ENCODE measurements around the gene IDH3A.

The IDH3A gene

GRCh38 chr15:78149068-78149804, at the start of gene IDH3A:
Gene IDH3A, plus strand, starts transcription at chr15:78149362. Its CDS starts 42 bp downstream, at chr15:78149404.
- DNase-seq (ENCODE audit: low read depth in 2 of 2): peak; percentile 100

GRCh38 chr15:78100886-78101285, 48.3 kb upstream of the IDH3A start:
- no peak for DNase-seq (ENCODE audit: low read depth in 2 of 2)

DNA sequence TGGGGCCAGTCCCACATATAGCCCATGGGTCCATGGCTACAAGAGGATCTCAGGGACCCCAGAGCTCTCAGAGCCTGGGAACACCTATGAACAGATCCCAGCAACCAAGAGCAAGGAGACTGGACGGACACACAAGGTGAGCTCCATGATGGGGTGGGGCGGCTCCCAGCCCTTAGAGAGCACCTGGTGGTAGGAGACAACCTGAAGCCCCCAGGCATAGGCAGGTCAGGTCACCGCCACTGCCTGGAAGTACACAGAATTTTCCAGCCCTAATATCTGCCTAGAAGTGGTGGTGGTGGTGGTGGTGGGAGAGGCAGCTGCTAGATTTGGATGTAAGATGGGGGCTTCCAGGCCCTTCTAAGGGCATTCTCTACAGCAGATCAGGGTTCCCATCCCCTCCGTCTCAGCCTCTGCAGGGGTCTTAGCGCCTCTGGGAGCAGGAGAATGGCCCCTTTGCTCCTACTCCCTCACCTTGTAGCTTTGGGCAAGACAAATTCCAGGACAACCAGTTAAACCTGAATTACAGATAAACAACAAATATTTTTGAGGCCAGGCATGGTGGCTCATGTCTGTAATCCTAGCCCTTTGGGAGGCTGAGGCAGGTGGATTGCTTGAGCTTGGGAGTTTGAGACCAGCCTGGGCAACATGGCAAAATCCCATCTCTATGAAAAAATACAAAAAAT, 47.6 kb upstream of the IDH3A start:
- no peak for DNase-seq (ENCODE audit: low read depth in 2 of 2)

GRCh38 chr15:78102211-78102610, 47.0 kb upstream of the IDH3A start:
- DNase-seq (ENCODE audit: low read depth in 2 of 2): no peak

- DNase-seq (ENCODE audit: low read depth in 2 of 2): no peak
These were observed 46.4 kb upstream of the IDH3A start for GRCh38 chr15:78102741-78103140.

GRCh38 chr15:78103406-78104118, 45.6 kb upstream of the IDH3A start:
- peak; percentile 18 to 27 for DNase-seq (ENCODE audit: low read depth in 2 of 2)

DNA sequence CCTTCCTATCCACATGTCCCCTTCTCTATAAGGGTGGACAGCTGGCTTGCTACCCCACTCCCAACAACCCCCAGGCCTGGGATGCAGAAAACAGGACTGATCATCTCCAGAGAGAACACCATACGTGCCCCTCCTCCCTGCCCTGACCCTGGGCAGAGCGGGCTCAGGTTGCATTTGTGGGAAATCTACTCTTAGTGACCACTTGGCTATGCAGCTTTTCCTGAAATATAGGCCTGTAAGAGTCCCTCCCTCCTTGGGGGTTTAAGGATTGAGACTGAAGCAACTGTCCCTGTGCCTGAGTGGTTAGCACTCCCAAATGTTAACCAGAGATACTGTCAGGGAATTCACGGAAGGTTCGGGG, 45.1 kb upstream of the IDH3A start:
- no peak for DNase-seq (ENCODE audit: low read depth in 2 of 2)

GRCh38 chr15:78104566-78105475, 44.3 kb upstream of the IDH3A start:
- no peak for DNase-seq (ENCODE audit: low read depth in 2 of 2)

DNA sequence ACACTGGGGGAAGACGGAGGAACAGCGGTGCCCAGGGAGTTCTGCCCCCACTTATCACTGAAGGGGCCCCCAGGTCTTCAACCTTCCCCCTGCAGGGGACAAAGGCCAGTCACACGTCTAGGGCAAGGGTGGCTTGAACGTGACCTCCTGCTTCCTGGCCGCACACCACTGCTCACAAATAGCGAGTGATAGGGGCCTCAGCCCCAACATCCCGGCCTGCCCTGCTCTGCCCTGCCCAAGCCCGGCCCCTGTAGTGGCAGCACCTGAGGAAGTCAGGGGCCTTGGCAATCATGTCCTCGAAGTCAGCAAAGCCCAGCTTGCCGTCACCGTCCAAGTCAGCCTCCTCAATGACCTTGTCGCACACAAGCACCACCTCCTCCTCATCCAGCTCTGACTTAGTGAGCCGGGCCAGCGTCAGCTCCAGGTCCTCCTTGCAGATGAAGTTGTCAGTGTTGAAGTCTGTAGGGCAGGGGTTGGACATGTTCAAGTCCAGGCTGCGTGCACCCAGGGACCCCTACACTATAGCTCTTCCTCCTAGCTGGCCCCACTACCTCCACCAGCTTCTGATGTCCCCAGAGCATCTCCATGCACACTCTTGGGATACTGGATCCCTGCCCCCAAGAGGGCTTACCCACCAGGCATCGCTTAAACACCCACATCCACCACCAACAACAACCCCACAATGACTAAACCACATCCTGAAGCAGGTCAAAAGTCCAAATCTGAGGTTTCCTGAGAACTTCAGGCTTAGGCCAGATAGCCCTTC, 43.5 kb upstream of the IDH3A start:
- DNase-seq (ENCODE audit: low read depth in 2 of 2): no peak

GRCh38 chr15:78107471-78107870, 41.7 kb upstream of the IDH3A start:
- no peak for DNase-seq (ENCODE audit: low read depth in 2 of 2)

DNA sequence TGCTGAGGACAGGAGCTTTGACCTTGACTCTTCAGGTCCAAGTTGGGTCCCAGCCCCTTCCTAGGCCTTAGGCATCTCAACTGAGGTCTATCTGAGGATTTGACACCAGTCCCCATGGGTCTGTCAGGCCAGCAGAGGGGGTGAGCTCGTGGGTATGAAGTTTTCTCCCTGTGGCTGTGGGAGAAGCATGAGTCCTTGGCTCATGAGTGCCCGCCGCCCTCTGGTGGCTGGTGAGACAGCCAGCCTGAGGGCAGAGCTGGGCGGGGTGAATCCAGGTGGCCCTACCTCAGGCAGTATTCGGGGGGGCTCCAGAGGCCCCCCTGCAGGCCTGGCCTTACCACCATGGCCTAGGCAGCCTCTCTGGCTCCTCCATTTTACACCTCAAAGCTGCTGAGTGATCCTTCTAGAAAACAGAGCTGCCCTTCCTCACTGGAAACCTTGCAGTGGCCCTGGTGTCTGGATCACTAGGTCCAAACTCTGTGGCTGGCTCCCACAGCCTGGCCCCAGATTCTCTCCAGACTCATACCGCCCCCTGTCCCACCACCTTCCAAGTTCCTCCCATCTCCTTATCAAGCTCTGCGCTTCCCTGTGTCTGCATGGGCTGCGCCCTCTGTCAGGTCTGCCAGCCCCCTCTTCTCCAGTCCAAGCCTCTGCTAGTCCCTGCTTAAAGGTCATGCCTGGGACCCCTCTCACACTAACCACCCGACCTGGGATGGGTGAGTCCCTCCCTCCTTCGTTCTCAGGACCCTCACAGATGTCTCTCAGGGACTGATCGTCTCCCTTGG, 40.7 kb upstream of the IDH3A start:
- DNase-seq (ENCODE audit: low read depth in 2 of 2): peak; percentile 66 to 72

DNA sequence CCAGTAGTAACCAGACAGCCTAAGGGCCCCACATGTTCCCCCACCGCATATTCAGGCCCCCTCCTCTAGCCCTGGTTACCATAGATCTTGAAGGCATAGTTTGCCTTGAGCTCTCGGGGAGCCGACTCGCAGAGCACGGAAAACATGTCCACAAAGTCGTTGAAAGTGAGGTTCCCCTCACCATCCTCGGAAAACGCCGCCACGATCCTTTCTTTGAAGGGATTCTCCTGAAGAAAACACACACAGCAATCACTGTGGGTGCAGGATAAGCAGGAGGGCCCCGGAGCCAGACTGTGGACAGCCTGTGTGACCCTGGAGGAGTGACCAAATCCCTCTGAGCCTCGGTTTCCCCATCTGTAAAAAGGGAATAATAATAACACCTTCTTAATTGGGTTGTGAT, 40.0 kb upstream of the IDH3A start:
- DNase-seq (ENCODE audit: low read depth in 2 of 2): no peak

DNA sequence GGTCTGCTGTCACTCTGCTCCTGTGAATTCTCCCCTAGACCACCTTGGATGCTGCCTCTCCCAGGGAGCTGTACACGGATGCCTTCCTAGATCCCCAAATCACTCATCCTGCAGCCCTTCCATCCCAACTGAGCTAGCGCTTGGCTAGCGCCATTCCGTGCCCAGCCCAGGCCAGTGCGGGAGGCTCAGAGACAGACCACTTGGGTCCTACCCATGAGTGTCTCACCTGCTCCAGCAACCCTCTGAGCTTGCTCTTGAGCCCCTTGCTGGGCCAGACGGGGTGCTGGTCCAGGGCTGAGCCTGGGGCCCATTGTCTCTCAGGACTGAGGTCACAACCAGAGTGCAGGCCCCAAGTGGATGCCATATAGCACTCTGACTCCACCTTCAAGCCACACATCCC, 39.1 kb upstream of the IDH3A start:
- no peak for DNase-seq (ENCODE audit: low read depth in 2 of 2)

GRCh38 chr15:78110916-78111475, 38.2 kb upstream of the IDH3A start:
- DNase-seq (ENCODE audit: low read depth in 2 of 2): no peak

DNA sequence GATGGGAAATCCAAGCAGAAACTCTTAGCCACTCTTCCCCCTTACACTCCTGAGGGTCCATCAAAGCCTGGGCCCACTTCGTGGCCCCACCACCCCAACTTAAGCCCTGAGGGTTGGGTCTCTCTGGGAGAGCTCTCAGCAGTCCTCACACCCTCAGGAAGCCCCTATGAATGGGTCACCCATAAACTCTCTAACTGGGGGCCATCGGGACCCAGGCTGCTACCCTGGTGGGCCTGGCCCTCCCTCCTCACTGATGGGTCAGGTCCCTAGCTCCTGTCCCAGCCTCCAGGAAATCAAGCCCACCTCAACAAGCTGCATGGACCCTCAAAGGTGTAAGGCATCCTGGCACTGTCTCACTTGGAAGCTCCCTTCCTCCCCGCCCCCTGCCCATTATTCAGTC, 37.4 kb upstream of the IDH3A start:
- no peak for DNase-seq (ENCODE audit: low read depth in 2 of 2)

DNA sequence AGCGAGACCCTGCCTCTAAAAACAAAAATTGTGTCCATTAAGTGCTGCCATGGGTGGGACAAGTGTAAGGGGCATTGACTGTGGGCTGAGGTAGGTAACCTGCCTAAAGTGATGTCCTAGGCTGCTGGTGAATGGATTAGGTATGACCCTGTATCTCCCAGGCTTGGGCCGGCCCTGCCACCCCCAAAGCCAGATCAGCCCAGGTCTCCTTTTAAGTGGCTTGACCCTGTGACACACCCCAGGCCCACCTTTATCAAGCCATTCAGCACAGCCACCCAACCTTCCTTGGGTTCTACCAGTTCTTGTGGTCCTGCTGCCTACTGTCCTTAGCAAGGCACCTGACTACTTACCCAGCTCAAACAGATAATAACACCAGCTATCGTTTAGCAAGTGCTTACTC, 36.6 kb upstream of the IDH3A start:
- DNase-seq (ENCODE audit: low read depth in 2 of 2): no peak

- no peak for DNase-seq (ENCODE audit: low read depth in 2 of 2)
These were observed 28.6 kb upstream of the IDH3A start for GRCh38 chr15:78120523-78120922.

DNA sequence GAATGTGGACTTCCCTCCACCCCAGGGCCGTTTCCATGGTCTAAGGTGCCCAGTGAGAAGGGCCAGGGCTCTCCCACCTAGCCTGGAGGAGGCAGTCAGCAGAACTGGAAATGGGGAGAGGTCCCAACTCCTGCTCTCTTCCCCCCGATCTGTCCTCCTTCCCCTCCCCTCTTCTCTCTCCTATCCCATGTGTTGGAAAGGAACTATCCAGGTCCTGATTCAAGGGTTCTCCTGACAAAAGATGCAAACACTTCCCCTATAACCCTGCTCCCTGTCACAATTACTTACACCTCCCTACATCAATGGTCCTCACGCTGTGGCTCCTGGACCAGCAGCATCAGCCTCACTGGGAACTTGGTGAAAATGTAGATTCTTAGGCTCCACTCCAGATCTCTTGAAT, 23.9 kb upstream of the IDH3A start:
- no peak for DNase-seq (ENCODE audit: low read depth in 2 of 2)

DNA sequence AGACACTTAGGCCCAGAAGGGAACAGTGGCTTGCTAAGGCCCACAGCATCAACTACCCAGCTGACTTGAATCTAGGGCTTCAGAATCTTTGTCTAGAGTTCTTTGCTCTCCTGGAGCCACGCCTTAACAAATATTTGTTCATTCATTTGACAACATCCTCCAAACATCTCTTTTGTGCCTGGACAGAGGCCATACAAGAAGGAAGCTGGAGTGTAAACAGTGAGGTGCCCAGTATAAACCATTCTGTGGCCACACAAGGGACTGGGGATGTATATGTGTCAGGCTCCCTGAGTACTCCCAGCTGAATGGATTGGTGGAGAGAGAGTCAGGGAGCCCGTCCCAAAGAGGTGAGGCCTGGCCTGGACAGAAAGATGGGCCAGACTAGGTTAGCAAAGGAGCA, 21.3 kb upstream of the IDH3A start:
- DNase-seq (ENCODE audit: low read depth in 2 of 2): no peak
